CD4-positive, alpha-beta T cell treated with Interleukin-17A for 4 hours (primary cell): ENCODE results near the gene TNS3.
"Not testable (repeated sequence)": the region's sequence is repeated elsewhere in the genome, so short reads cannot be mapped to it uniquely, and the experiment has no call there.

Source experiments
- DNase-seq: peaks from one replicate; pipeline ENCODE4 v3.0.0-alpha.2; 2020; ENCODE audit warnings: mixed read lengths

Gene TNS3

GRCh38 chr7:47559306-47560220 is 22.3 kb downstream of the TNS3 start:
- DNase-seq: no peak

- DNase-seq: no peak
These were observed 23.9 kb downstream of the TNS3 start for GRCh38 chr7:47557694-47558670.

DNA sequence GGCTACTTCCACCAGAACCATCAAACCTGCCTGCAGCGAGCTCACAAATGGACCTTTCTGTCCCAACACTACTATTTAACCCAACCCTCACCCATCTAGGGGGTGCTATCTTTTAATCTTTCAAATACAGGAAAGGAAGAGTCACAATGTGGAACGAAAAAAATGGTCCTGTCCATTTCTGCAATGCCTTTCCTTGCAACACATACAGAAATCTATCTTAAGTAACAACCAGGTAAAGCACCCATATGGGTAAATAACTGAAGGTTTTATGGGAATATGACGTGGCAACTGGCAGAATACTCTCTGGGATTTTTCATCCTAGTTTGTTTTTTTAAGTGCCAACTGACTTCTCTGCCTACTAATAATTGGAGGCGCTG is 24.6 kb downstream of the TNS3 start:
- DNase-seq: no peak

DNA sequence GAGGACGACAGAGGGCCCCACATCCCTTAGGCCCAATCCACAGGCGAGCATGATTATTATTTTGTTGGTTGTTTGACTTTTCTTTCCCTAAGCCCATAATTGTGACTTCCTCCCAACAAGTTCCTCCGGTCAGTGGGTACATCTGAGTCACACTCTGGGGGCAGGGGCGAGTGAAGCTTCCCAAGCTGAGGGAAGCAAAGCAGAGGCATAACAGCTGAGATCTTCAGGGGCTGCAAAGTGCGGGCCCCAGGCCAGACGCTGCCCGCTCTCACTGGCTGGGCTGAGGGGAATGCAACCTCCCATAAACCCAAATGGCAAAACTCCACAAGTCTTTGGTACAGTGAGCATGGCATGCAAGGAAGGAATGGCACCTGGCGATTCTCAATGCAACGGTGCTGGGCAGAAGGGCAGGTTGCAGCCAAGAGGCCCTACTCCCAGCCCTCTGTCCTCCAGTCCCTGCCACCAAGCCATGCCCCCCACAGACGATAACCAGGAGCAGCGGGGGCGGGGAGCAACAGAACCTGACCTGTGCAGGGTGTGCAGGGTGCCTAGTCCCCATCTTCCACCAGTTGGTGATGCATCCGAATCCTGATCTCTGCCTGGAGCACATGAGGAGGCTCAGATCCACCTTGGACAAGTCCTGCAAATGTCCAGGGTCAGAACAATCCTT is 25.3 kb downstream of the TNS3 start:
- no peak for DNase-seq

- DNase-seq: no peak
These were observed 28.6 kb downstream of the TNS3 start for GRCh38 chr7:47553309-47553708.

DNA sequence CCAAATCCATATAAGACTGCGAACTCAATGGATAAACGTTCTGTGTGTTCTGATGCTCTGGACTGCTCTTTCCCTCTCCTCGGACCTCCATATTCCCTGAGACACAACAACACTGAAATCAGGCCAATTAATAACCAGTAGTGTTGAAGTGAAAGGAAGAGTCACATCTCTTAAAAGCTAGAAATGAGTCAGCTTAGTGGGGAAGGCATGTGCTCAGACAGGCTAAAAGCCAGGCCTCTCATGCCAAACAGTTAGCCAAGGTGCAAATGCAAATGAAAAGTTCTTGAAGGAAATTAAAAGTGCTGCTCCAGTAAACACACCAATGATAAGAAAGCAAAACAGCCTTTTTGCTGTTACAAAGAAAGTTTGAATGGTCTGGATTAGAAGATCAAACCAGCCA is 29.3 kb downstream of the TNS3 start:
- DNase-seq: no peak

- no peak for DNase-seq
These were observed 30.1 kb downstream of the TNS3 start for GRCh38 chr7:47551668-47552440.

- no peak for DNase-seq
These were observed 31.0 kb downstream of the TNS3 start for GRCh38 chr7:47550788-47551470.

DNA sequence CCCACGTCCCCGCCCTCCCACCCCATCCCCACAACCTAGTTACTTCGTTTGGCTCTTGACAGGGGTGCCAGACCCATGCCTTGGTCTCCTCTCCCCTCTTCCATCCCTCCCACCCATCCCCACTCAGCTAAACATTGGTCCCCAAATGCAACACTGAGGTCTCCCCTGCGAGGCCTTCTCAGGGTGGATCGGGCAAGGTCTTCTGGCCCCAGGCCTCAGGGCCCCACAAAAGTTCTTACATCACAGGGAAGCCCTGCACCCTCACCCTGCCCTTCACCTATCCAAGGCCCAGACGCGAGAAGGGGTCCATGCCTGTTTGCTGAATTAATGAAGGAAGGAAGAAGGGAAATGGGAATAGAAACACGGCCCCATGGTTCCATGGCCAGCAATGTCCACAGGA is 32.0 kb downstream of the TNS3 start:
- no peak for DNase-seq

GRCh38 chr7:47549397-47549796 is 32.5 kb downstream of the TNS3 start:
- no peak for DNase-seq

- DNase-seq: no peak
These were observed 33.4 kb downstream of the TNS3 start for GRCh38 chr7:47548546-47548945.

GRCh38 chr7:47546733-47547494 is 35.0 kb downstream of the TNS3 start:
- DNase-seq: no peak

GRCh38 chr7:47546171-47546570 is 35.7 kb downstream of the TNS3 start:
- DNase-seq: no peak

DNA sequence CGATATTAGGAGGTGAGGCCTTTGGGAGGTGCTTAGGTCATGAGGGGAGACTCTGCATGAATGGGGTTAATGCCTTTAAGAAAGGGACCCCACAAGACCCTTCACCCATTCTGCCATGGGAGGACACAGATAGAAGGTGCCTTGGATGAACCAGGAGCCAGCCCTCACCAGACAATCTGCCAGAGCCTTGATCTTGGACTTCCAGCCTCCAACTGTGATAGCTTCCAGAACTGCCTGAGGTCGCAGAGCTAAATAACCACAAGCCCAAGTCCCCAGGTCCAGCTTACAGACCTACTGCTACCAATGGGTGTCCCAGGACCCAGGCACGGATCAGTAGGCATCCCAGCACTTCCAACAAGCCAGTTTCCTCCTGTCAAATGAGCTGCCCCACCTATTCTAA is 37.5 kb downstream of the TNS3 start:
- DNase-seq: no peak

DNA sequence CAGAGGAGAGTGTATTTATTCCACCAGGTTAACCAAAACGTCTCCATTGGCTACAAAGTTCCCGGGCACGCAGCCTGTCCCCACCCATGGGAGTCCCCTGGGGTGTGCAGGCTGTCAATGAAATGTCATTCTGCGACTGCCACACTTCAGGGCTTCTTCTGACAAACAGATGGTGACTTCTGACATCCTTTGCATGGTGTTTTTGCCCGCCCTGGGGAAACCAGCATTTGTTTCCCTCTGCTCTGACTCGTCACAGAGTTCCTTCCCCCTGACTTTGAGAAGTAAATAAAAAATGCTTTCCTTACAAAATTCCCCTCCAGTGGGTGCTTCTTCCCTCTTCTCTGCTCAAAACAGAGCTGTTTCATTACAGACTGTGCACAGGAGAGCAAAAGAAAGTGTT is 38.2 kb downstream of the TNS3 start:
- no peak for DNase-seq

DNA sequence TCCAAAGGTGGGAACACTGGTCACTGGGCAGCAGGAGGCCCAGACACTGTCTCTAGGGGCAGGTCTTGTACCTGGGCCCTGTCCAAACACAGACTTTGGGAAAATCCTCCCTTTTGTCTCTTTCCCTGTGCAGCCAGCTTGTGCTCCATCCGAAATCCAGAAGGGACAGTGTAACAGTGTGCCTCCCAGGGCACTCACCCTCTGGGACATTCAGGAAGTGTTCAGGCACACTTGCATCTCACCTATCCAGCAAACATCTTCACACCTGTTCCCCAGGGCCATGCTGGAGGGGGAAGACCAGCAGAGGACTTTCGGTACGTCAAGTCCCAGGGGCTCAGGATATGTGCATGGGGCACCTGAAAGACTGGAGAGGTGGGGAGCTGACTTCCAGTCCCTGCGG is 38.9 kb downstream of the TNS3 start:
- no peak for DNase-seq

GRCh38 chr7:47542051-47542450 is 39.9 kb downstream of the TNS3 start:
- no peak for DNase-seq

- not testable (repeated sequence) for DNase-seq
These were observed 40.4 kb downstream of the TNS3 start for GRCh38 chr7:47541485-47541884.

- DNase-seq: no peak
These were observed 41.2 kb downstream of the TNS3 start for GRCh38 chr7:47540387-47541350.

DNA sequence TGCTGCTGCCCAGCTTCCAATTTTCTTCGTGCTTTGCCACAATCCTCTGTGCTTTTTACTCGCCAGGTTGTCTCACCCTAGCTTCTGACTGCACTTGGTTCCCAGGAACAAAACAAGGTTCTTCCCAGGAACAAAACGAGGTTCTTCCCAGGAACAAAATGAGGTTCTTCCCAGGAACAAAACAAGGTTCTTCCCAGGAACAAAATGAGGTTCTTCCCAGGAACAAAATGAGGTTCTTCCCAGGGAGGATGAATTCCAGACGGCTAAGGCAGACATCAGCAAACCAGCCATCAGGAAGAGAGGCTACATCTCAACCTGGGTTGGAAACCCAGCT is 41.9 kb downstream of the TNS3 start:
- no peak for DNase-seq
